ENCODE results near the gene KYAT1.
A peak's percentile ranks its signal among the peaks of the same experiment; 100 is the strongest.

KYAT1 gene

DNA sequence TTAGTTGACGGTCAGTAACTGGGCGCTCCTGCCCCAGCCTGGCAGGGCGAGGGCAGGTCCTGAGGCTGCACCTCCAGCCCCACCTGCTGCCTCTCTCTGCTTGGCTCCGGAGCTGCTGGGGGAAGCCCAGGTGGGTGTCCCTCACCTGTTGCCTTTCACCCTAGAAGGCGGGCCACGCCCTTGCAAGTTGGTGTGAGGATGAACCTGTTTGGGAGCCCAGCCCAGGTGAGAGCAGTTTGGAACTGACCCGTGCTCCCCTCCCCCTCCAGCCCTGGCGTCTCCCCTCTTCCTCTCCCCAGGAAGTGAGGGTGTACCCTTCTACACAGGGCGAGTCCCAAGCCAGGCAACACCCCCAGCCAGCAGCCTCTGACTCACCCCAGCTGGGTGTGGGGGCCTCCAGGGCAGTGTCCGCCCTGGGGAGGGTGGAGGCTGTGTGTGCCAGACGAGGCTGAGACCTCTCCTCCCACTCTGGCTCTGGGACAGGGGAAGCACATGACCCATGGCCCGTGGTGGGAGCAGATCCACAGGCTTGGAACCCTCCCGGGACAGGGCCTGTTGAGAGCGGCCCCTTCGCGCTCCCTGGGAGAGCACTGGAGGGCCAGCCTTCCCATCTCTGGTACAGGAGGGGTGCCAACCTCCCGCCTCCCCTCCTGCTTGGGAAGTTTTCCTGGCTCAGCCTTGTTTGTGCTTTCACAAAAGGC, 10.6 kb upstream of the KYAT1 start:
- peak; percentile 35 for DNase-seq
- TF ChIP-seq, protein P1, sequence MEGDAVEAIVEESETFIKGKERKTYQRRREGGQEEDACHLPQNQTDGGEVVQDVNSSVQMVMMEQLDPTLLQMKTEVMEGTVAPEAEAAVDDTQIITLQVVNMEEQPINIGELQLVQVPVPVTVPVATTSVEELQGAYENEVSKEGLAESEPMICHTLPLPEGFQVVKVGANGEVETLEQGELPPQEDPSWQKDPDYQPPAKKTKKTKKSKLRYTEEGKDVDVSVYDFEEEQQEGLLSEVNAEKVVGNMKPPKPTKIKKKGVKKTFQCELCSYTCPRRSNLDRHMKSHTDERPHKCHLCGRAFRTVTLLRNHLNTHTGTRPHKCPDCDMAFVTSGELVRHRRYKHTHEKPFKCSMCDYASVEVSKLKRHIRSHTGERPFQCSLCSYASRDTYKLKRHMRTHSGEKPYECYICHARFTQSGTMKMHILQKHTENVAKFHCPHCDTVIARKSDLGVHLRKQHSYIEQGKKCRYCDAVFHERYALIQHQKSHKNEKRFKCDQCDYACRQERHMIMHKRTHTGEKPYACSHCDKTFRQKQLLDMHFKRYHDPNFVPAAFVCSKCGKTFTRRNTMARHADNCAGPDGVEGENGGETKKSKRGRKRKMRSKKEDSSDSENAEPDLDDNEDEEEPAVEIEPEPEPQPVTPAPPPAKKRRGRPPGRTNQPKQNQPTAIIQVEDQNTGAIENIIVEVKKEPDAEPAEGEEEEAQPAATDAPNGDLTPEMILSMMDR (IDR thresholded peaks at IDR 0.05; ENCODE audit: low read depth, low read length) = no peak

DNA sequence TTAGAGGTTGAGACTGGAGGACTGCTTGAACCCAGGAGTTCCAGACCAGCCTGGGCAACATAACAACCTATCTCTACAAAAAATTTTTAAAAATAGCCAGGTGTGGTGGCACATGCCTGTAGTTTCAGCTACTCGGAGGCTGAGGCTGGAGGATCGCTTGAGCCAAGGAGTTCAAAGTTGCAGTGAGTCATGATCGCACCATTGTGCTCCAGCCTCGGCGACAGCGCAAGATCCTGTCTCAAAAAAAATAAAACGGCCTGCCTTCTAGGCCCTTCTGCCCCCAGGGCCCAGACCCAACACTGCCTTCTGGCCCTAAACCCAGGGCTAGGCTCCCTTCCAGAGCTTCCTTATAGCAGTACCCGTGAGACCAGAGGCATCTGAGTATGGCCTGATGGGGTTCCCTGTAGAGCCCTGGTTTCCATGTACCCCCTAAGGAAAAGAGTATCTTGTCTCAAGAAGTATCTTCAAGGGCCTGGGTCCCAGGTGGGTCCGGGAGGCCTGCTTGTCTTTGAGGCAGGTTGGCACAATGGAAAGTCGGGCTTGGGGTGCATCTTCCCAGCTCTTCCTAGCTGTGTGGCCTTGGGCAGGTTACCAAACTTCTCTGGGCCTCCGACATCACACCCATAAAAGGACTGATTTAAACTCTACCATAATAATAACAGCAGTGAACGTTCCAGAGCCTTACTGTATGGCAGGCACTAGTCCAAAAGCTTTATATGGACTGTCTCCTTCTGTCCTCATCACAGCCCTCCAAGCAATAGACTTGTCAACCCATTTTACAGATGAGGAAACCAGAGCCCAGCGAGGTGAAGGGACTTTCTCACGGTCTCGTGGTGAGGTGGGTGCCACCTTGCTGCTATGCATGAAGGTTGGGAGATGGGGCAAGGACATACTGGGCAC, 9.8 kb upstream of the KYAT1 start:
- Histone ChIP-seq H3K27me3 (no peaks in the 10 kb centered on the region), H3K4me3 (ENCODE audit: low read depth, low read length) (no peak overlapping the region), H3K36me3 (peaks cover 44% of the 10 kb centered on the region), H3K4me1 (no peaks in the 10 kb centered on the region), H3K9me3 (no peaks in the 10 kb centered on the region)
- no peak for DNase-seq
- TF ChIP-seq, protein P1 (IDR thresholded peaks at IDR 0.05; ENCODE audit: low read depth, low read length) = no peak

More for the DNA sequence above, 10.6 kb upstream of the KYAT1 start:
- no peak overlapping the region for H3K4me3 ChIP-seq (ENCODE audit: low read depth, low read length)
- H3K36me3 ChIP-seq = peaks cover 37% of the 10 kb centered on the region
- H3K27me3 ChIP-seq = no peaks in the 10 kb centered on the region
- H3K9me3 ChIP-seq = no peaks in the 10 kb centered on the region
- no peaks in the 10 kb centered on the region for H3K4me1 ChIP-seq

DNA sequence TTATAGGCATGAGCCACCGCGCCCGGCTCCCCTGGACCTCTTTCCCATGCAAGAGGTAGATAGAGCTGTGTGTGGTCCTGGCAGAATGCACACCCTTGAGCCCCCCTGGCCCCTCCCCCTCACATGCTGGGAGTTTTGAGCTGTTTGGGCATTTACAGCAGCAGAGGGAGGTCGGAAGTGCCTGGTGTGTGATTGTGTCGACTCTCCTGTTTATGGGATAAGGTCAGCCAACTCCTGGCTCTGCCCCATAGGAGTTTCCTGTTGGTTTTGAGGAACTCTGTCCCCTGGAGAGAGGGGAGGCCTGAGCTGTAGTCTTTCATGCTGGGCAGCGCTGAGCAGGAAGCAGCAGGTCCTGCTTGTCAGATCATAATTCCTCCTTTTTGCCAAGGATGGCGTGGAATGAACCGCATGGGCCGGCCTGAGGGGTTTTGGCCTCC, 6.2 kb upstream of the KYAT1 start:
- Histone ChIP-seq H3K36me3 (peaks cover 48% of the 10 kb centered on the region), H3K4me1 (no peaks in the 10 kb centered on the region), H3K27me3 (no peaks in the 10 kb centered on the region), H3K4me3 (ENCODE audit: low read depth, low read length) (no peak overlapping the region), H3K9me3 (no peaks in the 10 kb centered on the region)
- TF ChIP-seq, protein P1 (IDR thresholded peaks at IDR 0.05; ENCODE audit: low read depth, low read length) = no peak
- no peak for DNase-seq

DNA sequence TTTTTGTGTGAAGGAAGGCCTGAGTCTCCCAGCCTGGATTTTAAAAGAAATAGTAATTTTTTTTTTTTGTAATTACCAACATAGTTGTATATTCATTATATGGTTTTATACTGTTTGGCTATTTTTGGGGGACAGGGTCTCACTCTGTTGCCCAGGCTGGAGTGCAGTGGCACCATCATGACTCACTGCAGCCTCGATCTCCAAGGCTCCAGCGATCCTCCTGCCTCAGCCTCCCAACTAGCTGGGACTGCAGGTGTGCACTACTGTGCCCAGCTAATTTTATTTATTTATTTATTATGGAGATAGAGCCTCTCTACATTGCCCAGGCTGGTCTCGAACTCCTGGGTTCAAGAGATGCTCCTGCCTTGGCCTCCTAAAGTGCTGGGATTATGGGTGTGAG, 5.3 kb upstream of the KYAT1 start:
- Histone ChIP-seq H3K36me3 (peaks cover 41% of the 10 kb centered on the region), H3K4me1 (no peaks in the 10 kb centered on the region), H3K27me3 (no peaks in the 10 kb centered on the region), H3K9me3 (no peaks in the 10 kb centered on the region), H3K4me3 (ENCODE audit: low read depth, low read length) (no peak overlapping the region)
- DNase-seq = no peak
- TF ChIP-seq, protein P1 (IDR thresholded peaks at IDR 0.05; ENCODE audit: low read depth, low read length) = no peak

DNA sequence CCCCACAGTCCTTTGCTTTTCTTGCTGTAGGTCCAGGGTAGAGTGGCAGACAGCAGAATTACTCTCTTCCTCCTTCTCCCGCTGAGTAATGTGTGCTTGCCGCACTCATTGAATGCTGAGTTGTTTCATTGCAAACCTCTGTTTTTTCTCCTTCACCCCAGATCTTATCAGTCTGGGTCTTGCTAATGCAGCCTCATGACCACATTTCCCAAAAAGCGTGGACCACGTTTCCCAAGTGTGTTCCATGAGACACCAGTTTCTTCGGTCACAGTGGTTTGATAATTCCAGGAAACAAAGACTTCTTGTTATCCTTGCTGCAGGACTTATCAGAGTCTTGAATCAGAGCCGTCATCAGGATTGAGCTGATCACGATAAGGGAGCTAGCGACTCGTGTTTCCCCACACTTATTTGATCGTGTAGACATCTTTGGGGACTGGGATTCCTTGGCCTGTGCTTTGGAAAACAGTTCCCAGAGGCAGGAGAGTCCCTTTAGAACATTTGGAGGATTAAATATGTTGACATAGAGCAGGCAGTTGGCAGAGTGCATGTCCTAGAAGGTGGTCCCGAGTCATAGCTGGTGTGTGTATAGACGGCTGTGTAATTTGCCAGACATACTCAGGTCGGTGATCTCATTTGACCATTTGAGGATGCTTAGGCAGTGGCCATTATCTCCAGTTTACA, 4.6 kb upstream of the KYAT1 start:
- no peaks in the 10 kb centered on the region for H3K9me3 ChIP-seq
- no peaks in the 10 kb centered on the region for H3K4me1 ChIP-seq
- no peak overlapping the region for H3K4me3 ChIP-seq (ENCODE audit: low read depth, low read length)
- DNase-seq = no peak
- peaks cover 39% of the 10 kb centered on the region for H3K36me3 ChIP-seq
- TF ChIP-seq, protein P1 (IDR thresholded peaks at IDR 0.05; ENCODE audit: low read depth, low read length) = no peak
- H3K27me3 ChIP-seq = no peaks in the 10 kb centered on the region

All from BE2C (cell line).